CD4-positive, alpha-beta T cell (primary cell): ENCODE results near the gene MASP2. TPM values are rescaled to one million over a fixed set of nuclear protein-coding genes. Genes with fewer than 3 reads are reported as not detected.

ENCODE experiments used
- ATAC-seq: fragments of 200-7000 bp; cut with Tn5 transposase; one replicate; pipeline ENCODE4 v1.10.0; 2022; ENCODE audit warnings: mild to moderate bottlenecking; ENCODE audit not compliant: poor library complexity
- CTCF ChIA-PET: fragments of 350-600 bp; sonication (Branson Sonifier 250); formaldehyde crosslinking; loops from one replicate; lab custom pipeline; 2021; ENCODE audit warnings: antibody characterized with exemption, inconsistent platforms; lab: Charles Lee
- POLR2A ChIA-PET: fragments of 350-600 bp; sonication (Branson Sonifier 250); formaldehyde crosslinking; loops from one replicate; lab custom pipeline; 2021; ENCODE audit warnings: antibody characterized with exemption, inconsistent platforms; lab: Charles Lee
- DNase-seq, 14 experiments: peaks; one replicate each; pipeline ENCODE4 v3.0.0-alpha.2; 2013 to 2020; ENCODE audit warnings: mixed read lengths in 2 of 14
- H3K27ac ChIP-seq, 2 donors: one replicate each; pipeline versions ENCODE4 v1.5.1 to v1.7.0; 2013; ENCODE audit warnings: low read length in 2 of 2, low read depth in 1 of 2, mild to moderate bottlenecking in 1 of 2
- H3K27me3 ChIP-seq, 2 experiments: 1 replicate in 1 of 2; 2 replicates in 1 of 2; pipeline versions ENCODE4 v1.6.1 to v1.7.0; 2013; ENCODE audit warnings: low read length in 2 of 2, control low read depth in 1 of 2, mild to moderate bottlenecking in 1 of 2, moderate library complexity in 1 of 2; ENCODE audit not compliant: insufficient read depth in 2 of 2, control insufficient read depth in 1 of 2
- H3K36me3 ChIP-seq: one replicate; pipeline ENCODE4 v1.6.1; 2013; ENCODE audit warnings: low read length, control low read depth; ENCODE audit not compliant: insufficient read depth
- H3K4me1 ChIP-seq: one replicate; pipeline ENCODE4 v1.6.1; 2013; ENCODE audit warnings: low read length, control low read depth; ENCODE audit not compliant: insufficient read depth
- H3K4me3 ChIP-seq: one replicate; pipeline ENCODE4 v1.5.1; 2013; ENCODE audit warnings: mild to moderate bottlenecking, low read length, moderate library complexity
- H3K9me3 ChIP-seq, 2 experiments: 1 replicate in 1 of 2; 2 replicates in 1 of 2; pipeline versions ENCODE4 v1.6.1 to v1.7.0; 2013; ENCODE audit warnings: low read length in 2 of 2, mild to moderate bottlenecking in 2 of 2, control low read depth in 1 of 2, moderate library complexity in 1 of 2; ENCODE audit not compliant: control insufficient read depth in 1 of 2, insufficient read depth in 1 of 2
- H3K27ac Mint-ChIP-seq: one replicate; pipeline ENCODE4 v1.8.0; 2020; ENCODE audit warnings: mixed read lengths
- H3K27me3 Mint-ChIP-seq: one replicate; pipeline ENCODE4 v1.8.0; 2021; ENCODE audit warnings: mixed read lengths
- H3K36me3 Mint-ChIP-seq: one replicate; pipeline ENCODE4 v1.8.0; 2021; ENCODE audit warnings: low read depth, mixed read lengths
- H3K4me1 Mint-ChIP-seq: one replicate; pipeline ENCODE4 v1.8.0; 2021; ENCODE audit warnings: low read depth, mixed read lengths
- H3K4me3 Mint-ChIP-seq: one replicate; pipeline ENCODE4 v1.8.0; 2020; ENCODE audit warnings: mild to moderate bottlenecking, mixed read lengths
- H3K9me3 Mint-ChIP-seq: one replicate; pipeline ENCODE4 v1.8.0; 2020; ENCODE audit warnings: mixed read lengths
- intact Hi-C, 2 experiments: fragments of 100-400 bp; cut with DNase I in 1 of 2; cut with micrococcal nuclease in 1 of 2; formaldehyde crosslinking; loops; one replicate each; pipeline versions ENCODE4 v1.15.1 to v1.9.0; 2023 to 2025; cut with DNase I, micrococcal nuclease
- total RNA-seq, 174 experiments: library from RNA in 2 of 174; stranded (reverse) in 2 of 174; gene quantifications; one replicate each; pipeline ENCODE4 v1.2.3 and lab custom pipeline; 2021 to 2026
- TF ChIP-seq, protein P1 (sequence below): fragments of 200-600 bp; IDR thresholded peaks from one replicate; pipeline ENCODE4 v1.8.0; 2022; ENCODE audit warnings: antibody characterized with exemption, mild to moderate bottlenecking

The MASP2 gene
- total RNA-seq, 2 experiments from 2014 or later: 0.27 to 0.53 TPM

GRCh38 chr1:11054666-11055065 lies 7.6 kb upstream of the MASP2 start:
- H3K9me3 ChIP-seq: no peaks in the 10 kb centered on the region
- Mint-ChIP-seq H3K4me3 (peak overlapping the region; percentile 38), H3K4me1 (peaks cover 9% of the 10 kb centered on the region), H3K27ac (no peak overlapping the region), H3K27me3 (no peaks in the 10 kb centered on the region), H3K36me3 (peaks cover 32% of the 10 kb centered on the region), H3K9me3 (no peaks in the 10 kb centered on the region)
- ChIA-PET CTCF (no interaction called here), POLR2A (no interaction called here)
- no peak for DNase-seq
- H3K27ac ChIP-seq: no peak overlapping the region
- H3K4me3 ChIP-seq: no peak overlapping the region
- H3K36me3 ChIP-seq: peaks cover 24% of the 10 kb centered on the region
- H3K4me1 ChIP-seq: peaks cover 14% of the 10 kb centered on the region
- intact Hi-C loops: loop anchor here in 1 of 2 experiments (5.0 kb wide), 1 partner anchor 218 kb away; the partner anchor contains the start of gene UBIAD1
- no peak for ATAC-seq
- no peaks in the 10 kb centered on the region for H3K27me3 ChIP-seq
- TF ChIP-seq, protein P1, sequence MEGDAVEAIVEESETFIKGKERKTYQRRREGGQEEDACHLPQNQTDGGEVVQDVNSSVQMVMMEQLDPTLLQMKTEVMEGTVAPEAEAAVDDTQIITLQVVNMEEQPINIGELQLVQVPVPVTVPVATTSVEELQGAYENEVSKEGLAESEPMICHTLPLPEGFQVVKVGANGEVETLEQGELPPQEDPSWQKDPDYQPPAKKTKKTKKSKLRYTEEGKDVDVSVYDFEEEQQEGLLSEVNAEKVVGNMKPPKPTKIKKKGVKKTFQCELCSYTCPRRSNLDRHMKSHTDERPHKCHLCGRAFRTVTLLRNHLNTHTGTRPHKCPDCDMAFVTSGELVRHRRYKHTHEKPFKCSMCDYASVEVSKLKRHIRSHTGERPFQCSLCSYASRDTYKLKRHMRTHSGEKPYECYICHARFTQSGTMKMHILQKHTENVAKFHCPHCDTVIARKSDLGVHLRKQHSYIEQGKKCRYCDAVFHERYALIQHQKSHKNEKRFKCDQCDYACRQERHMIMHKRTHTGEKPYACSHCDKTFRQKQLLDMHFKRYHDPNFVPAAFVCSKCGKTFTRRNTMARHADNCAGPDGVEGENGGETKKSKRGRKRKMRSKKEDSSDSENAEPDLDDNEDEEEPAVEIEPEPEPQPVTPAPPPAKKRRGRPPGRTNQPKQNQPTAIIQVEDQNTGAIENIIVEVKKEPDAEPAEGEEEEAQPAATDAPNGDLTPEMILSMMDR: no peak

GRCh38 chr1:11054181-11054580 lies 7.1 kb upstream of the MASP2 start:
- TF ChIP-seq, protein P1: no peak
- Mint-ChIP-seq H3K9me3 (no peaks in the 10 kb centered on the region), H3K27ac (no peak overlapping the region), H3K4me1 (peaks cover 8% of the 10 kb centered on the region), H3K36me3 (peaks cover 30% of the 10 kb centered on the region), H3K4me3 (peak overlapping the region; percentile 38), H3K27me3 (no peaks in the 10 kb centered on the region)
- H3K4me3 ChIP-seq: no peak overlapping the region
- peaks cover 24% of the 10 kb centered on the region for H3K36me3 ChIP-seq
- H3K27ac ChIP-seq: no peak overlapping the region
- ChIA-PET CTCF (no interaction called here), POLR2A (interaction anchor here (1.1 kb wide), 1 partner anchor 26 kb away, joined by 3 read pairs; no protein-coding TSS in a partner anchor)
- ATAC-seq (no peak), DNase-seq (no peak)
- intact Hi-C loops: no loop called here
- no peaks in the 10 kb centered on the region for H3K9me3 ChIP-seq
- H3K4me1 ChIP-seq: peaks cover 11% of the 10 kb centered on the region
- no peaks in the 10 kb centered on the region for H3K27me3 ChIP-seq

- DNase-seq (no peak), ATAC-seq (no peak)
- peaks cover 3% of the 10 kb centered on the region for H3K4me1 Mint-ChIP-seq
- peaks cover 7% of the 10 kb centered on the region for H3K4me1 ChIP-seq
- H3K4me3 ChIP-seq: no peak overlapping the region
- intact Hi-C loops: no loop called here
- no peak overlapping the region for H3K27ac ChIP-seq
- TF ChIP-seq, protein P1: no peak
- H3K27ac Mint-ChIP-seq: no peak overlapping the region
- H3K36me3 Mint-ChIP-seq: peaks cover 26% of the 10 kb centered on the region
- H3K9me3 ChIP-seq: no peaks in the 10 kb centered on the region
- H3K27me3 ChIP-seq: no peaks in the 10 kb centered on the region
- H3K36me3 ChIP-seq: peaks cover 24% of the 10 kb centered on the region
- H3K9me3 Mint-ChIP-seq: no peaks in the 10 kb centered on the region
- no peak overlapping the region for H3K4me3 Mint-ChIP-seq
- POLR2A ChIA-PET: interaction anchor here (1.1 kb wide), 1 partner anchor 26 kb away, joined by 3 read pairs; no protein-coding TSS in a partner anchor
- no peaks in the 10 kb centered on the region for H3K27me3 Mint-ChIP-seq
- CTCF ChIA-PET: no interaction called here
Observed at GRCh38 chr1:11053758-11054137, 6.7 kb upstream of the MASP2 start.
